ENCODE measurements around the gene ADAM12. TPM values are rescaled to one million over a fixed set of nuclear protein-coding genes. Genes with fewer than 3 reads are reported as not detected.

ADAM12 gene
- total and polyA plus RNA-seq, 2 experiments from 2014 or later: 0.13 to 0.87 TPM

DNA sequence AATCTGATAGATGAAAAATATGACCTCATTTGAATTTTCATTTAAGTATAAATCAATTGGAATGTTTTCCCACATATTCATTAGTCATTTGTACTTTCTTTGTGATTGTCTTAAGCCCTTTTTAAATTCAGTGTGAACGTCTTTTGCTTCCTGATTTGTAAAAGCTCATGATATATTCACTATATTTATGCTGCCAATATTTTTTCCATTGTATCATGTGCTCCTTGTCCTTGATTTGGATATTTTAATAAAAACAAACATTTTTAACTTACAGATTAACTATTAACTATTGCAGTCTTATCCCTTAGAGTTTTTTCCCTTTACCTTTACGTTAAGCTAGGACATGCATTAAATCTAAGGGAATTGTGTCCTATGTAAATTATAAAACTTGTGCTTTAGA, 157.7 kb downstream of the ADAM12 start:
- Mint-ChIP-seq H3K27me3 (ENCODE audit: insufficient read depth, low read depth, poor library complexity) (peaks cover 5% of the 10 kb centered on the region), H3K4me3 (no peak overlapping the region), H3K36me3 (ENCODE audit: low read depth) (no peaks in the 10 kb centered on the region), H3K4me1 (peaks cover 7% of the 10 kb centered on the region; the same call in 2 of the 3 replicates), H3K27ac (no peak overlapping the region), H3K9me3 (no peaks in the 10 kb centered on the region)
- H3K27me3 ChIP-seq (ENCODE audit: insufficient read depth): no peaks in the 10 kb centered on the region
- no peak overlapping the region for H3K4me3 ChIP-seq
- no peaks in the 10 kb centered on the region for H4K20me1 ChIP-seq (replicated peaks; ENCODE audit: insufficient read depth)
- H3F3A ChIP-seq (replicated peaks; ENCODE audit: low read depth): no peaks in the 10 kb centered on the region
- H3K4me1 ChIP-seq (ENCODE audit: insufficient read depth): no peaks in the 10 kb centered on the region
- peaks cover 8% of the 10 kb centered on the region for H3K9me2 ChIP-seq (ENCODE audit: insufficient read depth)
- no peak overlapping the region for H3K27ac ChIP-seq (ENCODE audit: low read depth)
- no peak overlapping the region for H2AFZ ChIP-seq
- H3K79me2 ChIP-seq (replicated peaks; ENCODE audit: insufficient read depth): no peaks in the 10 kb centered on the region
- DNase-seq (ENCODE audit: low spot score): no peak
- no peak overlapping the region for H3K4me2 ChIP-seq
- no peaks in the 10 kb centered on the region for H3K36me3 ChIP-seq (ENCODE audit: insufficient read depth)
- no peak for ATAC-seq
- TF ChIP-seq EZH2phosphoT487 (IDR thresholded peaks at IDR 0.05; ENCODE audit: unreplicated experiment): no peak

DNA sequence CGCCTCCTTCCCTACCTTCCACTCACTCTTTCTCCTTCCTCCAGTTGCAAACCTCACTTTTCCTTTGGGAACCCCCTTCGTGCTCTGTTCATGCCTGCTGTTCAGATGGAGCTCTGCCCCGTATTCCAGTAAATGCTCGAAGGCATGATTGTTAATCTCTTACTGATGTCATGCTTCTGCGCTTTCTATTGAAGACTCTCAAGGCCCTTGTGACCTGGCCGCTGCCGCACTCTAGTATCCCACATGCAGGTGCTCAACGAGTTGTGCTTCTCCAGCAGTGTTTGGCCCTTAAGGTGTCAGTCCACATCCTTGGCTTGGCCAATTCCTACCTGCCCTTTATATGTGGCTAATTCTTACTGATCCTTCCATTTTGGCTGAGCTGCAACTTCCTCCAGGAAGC, 158.6 kb downstream of the ADAM12 start:
- no peak overlapping the region for H3K4me3 ChIP-seq
- no peak for TF ChIP-seq EZH2 (IDR thresholded peaks at IDR 0.05; ENCODE audit: low read depth, unreplicated experiment)
- no peak for TF ChIP-seq CTCF (conservative IDR thresholded peaks at IDR 0.05; ENCODE audit: low read depth in 2 of 2)
- TF ChIP-seq, protein P1, sequence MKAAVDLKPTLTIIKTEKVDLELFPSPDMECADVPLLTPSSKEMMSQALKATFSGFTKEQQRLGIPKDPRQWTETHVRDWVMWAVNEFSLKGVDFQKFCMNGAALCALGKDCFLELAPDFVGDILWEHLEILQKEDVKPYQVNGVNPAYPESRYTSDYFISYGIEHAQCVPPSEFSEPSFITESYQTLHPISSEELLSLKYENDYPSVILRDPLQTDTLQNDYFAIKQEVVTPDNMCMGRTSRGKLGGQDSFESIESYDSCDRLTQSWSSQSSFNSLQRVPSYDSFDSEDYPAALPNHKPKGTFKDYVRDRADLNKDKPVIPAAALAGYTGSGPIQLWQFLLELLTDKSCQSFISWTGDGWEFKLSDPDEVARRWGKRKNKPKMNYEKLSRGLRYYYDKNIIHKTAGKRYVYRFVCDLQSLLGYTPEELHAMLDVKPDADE (IDR thresholded peaks at IDR 0.05): no peak
- TF ChIP-seq, protein P2, sequence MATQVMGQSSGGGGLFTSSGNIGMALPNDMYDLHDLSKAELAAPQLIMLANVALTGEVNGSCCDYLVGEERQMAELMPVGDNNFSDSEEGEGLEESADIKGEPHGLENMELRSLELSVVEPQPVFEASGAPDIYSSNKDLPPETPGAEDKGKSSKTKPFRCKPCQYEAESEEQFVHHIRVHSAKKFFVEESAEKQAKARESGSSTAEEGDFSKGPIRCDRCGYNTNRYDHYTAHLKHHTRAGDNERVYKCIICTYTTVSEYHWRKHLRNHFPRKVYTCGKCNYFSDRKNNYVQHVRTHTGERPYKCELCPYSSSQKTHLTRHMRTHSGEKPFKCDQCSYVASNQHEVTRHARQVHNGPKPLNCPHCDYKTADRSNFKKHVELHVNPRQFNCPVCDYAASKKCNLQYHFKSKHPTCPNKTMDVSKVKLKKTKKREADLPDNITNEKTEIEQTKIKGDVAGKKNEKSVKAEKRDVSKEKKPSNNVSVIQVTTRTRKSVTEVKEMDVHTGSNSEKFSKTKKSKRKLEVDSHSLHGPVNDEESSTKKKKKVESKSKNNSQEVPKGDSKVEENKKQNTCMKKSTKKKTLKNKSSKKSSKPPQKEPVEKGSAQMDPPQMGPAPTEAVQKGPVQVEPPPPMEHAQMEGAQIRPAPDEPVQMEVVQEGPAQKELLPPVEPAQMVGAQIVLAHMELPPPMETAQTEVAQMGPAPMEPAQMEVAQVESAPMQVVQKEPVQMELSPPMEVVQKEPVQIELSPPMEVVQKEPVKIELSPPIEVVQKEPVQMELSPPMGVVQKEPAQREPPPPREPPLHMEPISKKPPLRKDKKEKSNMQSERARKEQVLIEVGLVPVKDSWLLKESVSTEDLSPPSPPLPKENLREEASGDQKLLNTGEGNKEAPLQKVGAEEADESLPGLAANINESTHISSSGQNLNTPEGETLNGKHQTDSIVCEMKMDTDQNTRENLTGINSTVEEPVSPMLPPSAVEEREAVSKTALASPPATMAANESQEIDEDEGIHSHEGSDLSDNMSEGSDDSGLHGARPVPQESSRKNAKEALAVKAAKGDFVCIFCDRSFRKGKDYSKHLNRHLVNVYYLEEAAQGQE (IDR thresholded peaks at IDR 0.05; ENCODE audit: unreplicated experiment): no peak
- TF ChIP-seq ZNF114 (CRISPR knock-in tag; IDR thresholded peaks at IDR 0.05): no peak
- TF ChIP-seq POLR2AphosphoS5 (IDR thresholded peaks at IDR 0.05; ENCODE audit: low read depth): no peak
- no peak for TF ChIP-seq NANOG (IDR thresholded peaks at IDR 0.05; ENCODE audit: borderline replicate concordance)
- no peak for TF ChIP-seq EZH2phosphoT487 (IDR thresholded peaks at IDR 0.05; ENCODE audit: unreplicated experiment)
- no peak for TF ChIP-seq JUNB (IDR thresholded peaks at IDR 0.05; ENCODE audit: unreplicated experiment)
- TF ChIP-seq STAT1 (IDR thresholded peaks at IDR 0.05; ENCODE audit: unreplicated experiment): no peak
- no peak for TF ChIP-seq ZNF331 (CRISPR knock-in tag; IDR thresholded peaks at IDR 0.05; ENCODE audit: low read depth)

More for the DNA sequence above, 158.6 kb downstream of the ADAM12 start:
- Histone ChIP-seq H3K4me2 (no peak overlapping the region), H3K4me1 (ENCODE audit: insufficient read depth) (no peaks in the 10 kb centered on the region), H3K27me3 (ENCODE audit: insufficient read depth) (no peaks in the 10 kb centered on the region), H2AFZ (no peak overlapping the region), H3F3A (replicated peaks; ENCODE audit: low read depth) (no peaks in the 10 kb centered on the region), H3K36me3 (ENCODE audit: insufficient read depth) (no peaks in the 10 kb centered on the region), H4K20me1 (replicated peaks; ENCODE audit: insufficient read depth) (no peaks in the 10 kb centered on the region), H3K27ac (ENCODE audit: low read depth) (no peak overlapping the region), H3K79me2 (replicated peaks; ENCODE audit: insufficient read depth) (no peaks in the 10 kb centered on the region), H3K9me2 (ENCODE audit: insufficient read depth) (peaks cover 8% of the 10 kb centered on the region)
- Mint-ChIP-seq H3K27ac (no peak overlapping the region), H3K4me3 (no peak overlapping the region), H3K4me1 (peaks cover 13% of the 10 kb centered on the region; the same call in 2 of the 3 replicates), H3K27me3 (ENCODE audit: insufficient read depth, low read depth, poor library complexity) (peaks cover 5% of the 10 kb centered on the region), H3K9me3 (no peaks in the 10 kb centered on the region), H3K36me3 (ENCODE audit: low read depth) (no peaks in the 10 kb centered on the region)
- DNase-seq (ENCODE audit: low spot score) (no peak), ATAC-seq (no peak)
